IMR-90 (cell line): ENCODE results near the gene CIDEA. TPM values are rescaled to one million over a fixed set of nuclear protein-coding genes. Genes with fewer than 3 reads are reported as not detected.

Source experiments
- ATAC-seq: fragments of 200-7000 bp; cut with Tn5 transposase; 2 replicates; pipeline ENCODE4 v1.9.1; 2020; ENCODE audit warnings: low read depth, mild to moderate bottlenecking, moderate library complexity
- BruUV-seq: library from RNA; stranded (reverse); fragments of 400-500 nt; replicated peaks from 2 replicates; lab custom pipeline; 2021; lab: Mats Ljungman, UMichigan
- CTCF ChIA-PET: fragments of 300-600 bp; formaldehyde crosslinking; extraction: SDS; loops from one replicate; lab custom pipeline; 2021; ENCODE audit warnings: antibody characterized with exemption; lab: Yijun Ruan, JAX
- POLR2A ChIA-PET: fragments of 300-600 bp; sonication (Branson Sonifier 250); formaldehyde crosslinking; loops from one replicate; lab custom pipeline; 2022; ENCODE audit warnings: antibody characterized with exemption; ENCODE audit not compliant: unreplicated experiment; lab: Charles Lee
- DNase-seq: peaks from one replicate; pipeline ENCODE4 v3.0.0; 2013
- H2AFZ ChIP-seq: replicated peaks from 2 replicates; pipeline ENCODE3; 2013; ENCODE audit warnings: low read length, mild to moderate bottlenecking; ENCODE audit not compliant: poor library complexity
- H2AK5ac ChIP-seq: 2 replicates; pipeline ENCODE4 v1.6.1; 2013; ENCODE audit warnings: low read depth, low read length, inconsistent platforms
- H2AK9ac ChIP-seq: replicated peaks from 2 replicates; pipeline ENCODE3; 2013; ENCODE audit warnings: mild to moderate bottlenecking, low read depth, low read length, moderate library complexity; ENCODE audit not compliant: poor library complexity
- H2BK120ac ChIP-seq: 2 replicates; pipeline ENCODE4 v1.6.1; 2013; ENCODE audit warnings: low read depth, low read length, inconsistent platforms
- H2BK15ac ChIP-seq: 3 replicates; pipeline ENCODE4 v1.6.1; 2013; ENCODE audit warnings: low read depth, low read length, inconsistent platforms
- H2BK20ac ChIP-seq: 2 replicates; pipeline ENCODE4 v1.6.1; 2013; ENCODE audit warnings: low read depth, mild to moderate bottlenecking, inconsistent platforms, low read length, moderate library complexity
- H2BK5ac ChIP-seq: 2 replicates; pipeline ENCODE4 v1.6.1; 2013; ENCODE audit warnings: mild to moderate bottlenecking, low read depth, low read length, inconsistent platforms; ENCODE audit not compliant: poor library complexity, severe bottlenecking
- H3K14ac ChIP-seq: replicated peaks from 2 replicates; pipeline ENCODE4 v1.6.1; 2013; ENCODE audit warnings: low read depth, low read length, inconsistent platforms
- H3K18ac ChIP-seq: 2 replicates; pipeline ENCODE4 v1.6.1; 2013; ENCODE audit warnings: low read depth, low read length, control low read depth
- H3K23ac ChIP-seq: 2 replicates; pipeline ENCODE4 v1.6.1; 2013; ENCODE audit warnings: low read depth, low read length, inconsistent platforms
- H3K27ac ChIP-seq: 2 replicates; pipeline ENCODE4 v1.5.1; 2013; ENCODE audit warnings: mild to moderate bottlenecking, control low read depth, low read length; ENCODE audit not compliant: insufficient read depth
- H3K27me3 ChIP-seq: 2 replicates; pipeline ENCODE4 v1.6.1; 2013; ENCODE audit warnings: low read length; ENCODE audit not compliant: control insufficient read depth, insufficient read depth
- H3K36me3 ChIP-seq: 2 replicates; pipeline ENCODE4 v1.6.1; 2013; ENCODE audit warnings: low read length, mixed read lengths; ENCODE audit not compliant: control insufficient read depth, insufficient read depth
- H3K4ac ChIP-seq: 2 replicates; pipeline ENCODE4 v1.6.1; 2013; ENCODE audit warnings: low read depth, low read length, inconsistent platforms
- H3K4me1 ChIP-seq: 2 replicates; pipeline ENCODE4 v1.6.1; 2013; ENCODE audit warnings: low read length, mixed read lengths; ENCODE audit not compliant: control insufficient read depth, insufficient read depth
- H3K4me2 ChIP-seq: 2 replicates; pipeline ENCODE4 v1.6.1; 2013; ENCODE audit warnings: low read depth, mild to moderate bottlenecking, control low read depth, low read length, moderate library complexity
- H3K4me3 ChIP-seq: 2 replicates; pipeline ENCODE4 v1.5.1; 2013; ENCODE audit warnings: low read depth, mild to moderate bottlenecking, control low read depth, low read length, moderate library complexity; ENCODE audit not compliant: insufficient read depth
- H3K56ac ChIP-seq: 2 replicates; pipeline ENCODE4 v1.6.1; 2013; ENCODE audit warnings: low read length, inconsistent platforms; ENCODE audit not compliant: insufficient read depth; ENCODE audit errors: extremely low read depth
- H3K79me1 ChIP-seq, 2 experiments: 2 replicates each; pipeline ENCODE4 v1.6.1; 2013; ENCODE audit warnings: low read length in 2 of 2, inconsistent platforms in 1 of 2, low read depth in 1 of 2
- H3K9ac ChIP-seq: 2 replicates; pipeline ENCODE4 v1.6.1; 2013; ENCODE audit warnings: low read depth, low read length, control low read depth
- H3K9me1 ChIP-seq: 2 replicates; pipeline ENCODE4 v1.6.1; 2013; ENCODE audit warnings: low read length, inconsistent platforms; ENCODE audit not compliant: insufficient read depth
- H3K9me3 ChIP-seq: 2 replicates; pipeline ENCODE4 v1.6.1; 2013; ENCODE audit warnings: low read length; ENCODE audit not compliant: control insufficient read depth, insufficient read depth
- H4K20me1 ChIP-seq: 2 replicates; pipeline ENCODE4 v1.6.1; 2013; ENCODE audit warnings: low read length, inconsistent platforms; ENCODE audit not compliant: insufficient read depth
- H4K5ac ChIP-seq: 2 replicates; pipeline ENCODE4 v1.6.1; 2013; ENCODE audit warnings: mild to moderate bottlenecking, low read depth, low read length, control low read depth
- H4K8ac ChIP-seq, 2 experiments: 2 replicates each; pipeline ENCODE4 v1.6.1; 2013; ENCODE audit warnings: low read depth in 2 of 2, low read length in 2 of 2, control low read depth in 1 of 2, inconsistent platforms in 1 of 2
- H4K91ac ChIP-seq: 2 replicates; pipeline ENCODE4 v1.6.1; 2013; ENCODE audit warnings: low read depth, low read length, inconsistent platforms; ENCODE audit not compliant: insufficient read depth
- BHLHE40 ChIP-seq: fragments of 150-350 bp; IDR thresholded peaks from 2 replicates; pipeline ENCODE4 v1.6.1; 2016; ENCODE audit warnings: mild to moderate bottlenecking, low read depth, low read length
- CEBPB ChIP-seq: IDR thresholded peaks from 2 replicates; pipeline ENCODE4 v1.6.1; 2012; ENCODE audit warnings: low read depth, low read length, improper control_type of control experiment
- CTCF ChIP-seq: conservative IDR thresholded peaks from 2 replicates; pipeline ENCODE4 v1.5.1; 2012; ENCODE audit warnings: mild to moderate bottlenecking, low read depth, low read length, improper control_type of control experiment
- ELK1 ChIP-seq: fragments of 150-350 bp; IDR thresholded peaks from 2 replicates; pipeline ENCODE4 v1.6.1; 2016; ENCODE audit warnings: low read depth, mild to moderate bottlenecking, low read length, moderate library complexity, borderline replicate concordance
- NFE2L2 ChIP-seq: fragments of 150-350 bp; IDR thresholded peaks from 2 replicates; pipeline ENCODE4 v1.6.1; 2016; ENCODE audit warnings: low read depth, mild to moderate bottlenecking, low read length
- POLR2A ChIP-seq: IDR thresholded peaks from 2 replicates; pipeline ENCODE4 v1.6.1; 2012; ENCODE audit warnings: mild to moderate bottlenecking, low read depth, low read length
- USF2 ChIP-seq: fragments of 150-350 bp; IDR thresholded peaks from 2 replicates; pipeline ENCODE4 v1.6.1; 2017; ENCODE audit warnings: mild to moderate bottlenecking, antibody characterized with exemption, low read length, low read depth
- WGBS, 2 experiments: methylation state at CpG; one replicate each; pipeline versions ENCODE4 v1.1.5 to v1.1.7; 2013; ENCODE audit warnings: missing lambda C conversion rate in 2 of 2; ENCODE audit not compliant: insufficient read length in 1 of 2; ENCODE audit errors: extremely low coverage in 2 of 2; 5-methylcytosine and 5-hydroxymethylcytosine counted together
- dilution Hi-C: fragments of 300-500 bp; cut with HindIII; formaldehyde crosslinking; loops from one replicate; pipeline ENCODE4 v1.14.3; 2018; ENCODE audit warnings: low sequenced_read_pairs; ENCODE audit not compliant: unreplicated experiment
- in situ Hi-C: fragments of 300-500 bp; cut with MboI; formaldehyde crosslinking; loops from 3 replicates; pipeline ENCODE4 v1.14.3; 2019; ENCODE audit warnings: low sequenced_read_pairs, inconsistent platforms, mixed read lengths
- intact Hi-C: fragments of 100-400 bp; cut with micrococcal nuclease; formaldehyde crosslinking; loops from 2 replicates; pipeline ENCODE4 v1.10.0; 2022
- polyA plus RNA-seq, 3 experiments: library from polyadenylated mRNA; depleted of rRNA; stranded (reverse); fragments of >200 nt; gene quantifications; 2 replicates each; pipeline ENCODE4 v1.2.3, GENCODE V29; 2012; ENCODE audit warnings: low replicate concordance in 1 of 3
- total RNA-seq: library from RNA; depleted of rRNA; stranded (reverse); fragments of >200 nt; gene quantifications from 2 replicates; pipeline ENCODE4 v1.2.3, GENCODE V29; 2012

Gene CIDEA
- total and polyA plus RNA-seq, 2 of the 4 experiments (the other 2 are of a cell fraction), result not detected

GRCh38 chr18:12276736-12277554 lies 22.8 kb downstream of the CIDEA start:
- Histone ChIP-seq H4K91ac (no peak overlapping the region), H2BK120ac (no peak overlapping the region), H2BK15ac (no peak overlapping the region; the same call in 2 of the 3 replicates), H3K4ac (peak overlapping the region; percentile 26; the same call in 1 of the 2 replicates), H2BK20ac (no peak overlapping the region), H3K79me1 (peaks cover 14 to 37% of the 10 kb centered on the region in 2 experiments), H3K4me3 (no peak overlapping the region), H3K9ac (peak overlapping the region; percentile 34; the same call in 1 of the 2 replicates), H3K27me3 (no peaks in the 10 kb centered on the region), H2AFZ (no peak overlapping the region), H3K27ac (no peak overlapping the region), H3K18ac (no peak overlapping the region), H2BK5ac (no peak overlapping the region), H4K5ac (no peak overlapping the region), H2AK5ac (peak overlapping the region; percentile 41), H3K36me3 (no peaks in the 10 kb centered on the region), H3K14ac (no peak overlapping the region), H4K8ac (no peak overlapping the region; a peak in 1 of 4 replicates), H3K23ac (no peak overlapping the region), H3K4me2 (no peak overlapping the region), H3K56ac (no peak overlapping the region), H3K9me1 (peaks cover 15% of the 10 kb centered on the region; the same call in 1 of the 2 replicates), H3K9me3 (no peaks in the 10 kb centered on the region), H4K20me1 (no peaks in the 10 kb centered on the region; the same call in 1 of the 2 replicates), H3K4me1 (peaks cover 24% of the 10 kb centered on the region), H2AK9ac (peak overlapping the region; percentile 33)
- ChIA-PET CTCF (no interaction called here), POLR2A (interaction anchor here (0.8 kb wide), 1 partner anchor 9 kb away, joined by 3 read pairs; no protein-coding TSS in a partner anchor)
- BruUV-seq, result no TSS peak
- dilution Hi-C loops, result no loop called here
- 91% methylated on average over 11 of the region's 26 CpGs; no CpG with 5 or more reads in 1 of the 2 experiments for WGBS, 2 experiments
- in situ Hi-C loops, result no loop called here
- TF ChIP-seq BHLHE40 (no peak), ELK1 (no peak), USF2 (no peak), NFE2L2 (no peak), CEBPB (no peak), POLR2A (peak; percentile 68), CTCF (no peak)
- peak; percentile 18 for DNase-seq
- no peak for ATAC-seq
- intact Hi-C loops, result loop anchor here (10.0 kb wide), 1 partner anchor 332 kb away; no protein-coding TSS in a partner anchor
